Smooth muscle cell of bladder (primary cell): ENCODE data around the gene PLP2. TPM values are rescaled to one million over a fixed set of nuclear protein-coding genes. Genes with fewer than 3 reads are reported as not detected.

Experiments used
- total RNA-seq: library from RNA; depleted of rRNA; stranded (reverse); fragments of >200 nt; gene quantifications from 2 replicates; pipeline ENCODE4 v1.2.3, GENCODE V29; 2014

PLP2 gene, protein sequence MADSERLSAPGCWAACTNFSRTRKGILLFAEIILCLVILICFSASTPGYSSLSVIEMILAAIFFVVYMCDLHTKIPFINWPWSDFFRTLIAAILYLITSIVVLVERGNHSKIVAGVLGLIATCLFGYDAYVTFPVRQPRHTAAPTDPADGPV
- total RNA-seq: 9.1 and 12.1 TPM in 2 replicates

DNA sequence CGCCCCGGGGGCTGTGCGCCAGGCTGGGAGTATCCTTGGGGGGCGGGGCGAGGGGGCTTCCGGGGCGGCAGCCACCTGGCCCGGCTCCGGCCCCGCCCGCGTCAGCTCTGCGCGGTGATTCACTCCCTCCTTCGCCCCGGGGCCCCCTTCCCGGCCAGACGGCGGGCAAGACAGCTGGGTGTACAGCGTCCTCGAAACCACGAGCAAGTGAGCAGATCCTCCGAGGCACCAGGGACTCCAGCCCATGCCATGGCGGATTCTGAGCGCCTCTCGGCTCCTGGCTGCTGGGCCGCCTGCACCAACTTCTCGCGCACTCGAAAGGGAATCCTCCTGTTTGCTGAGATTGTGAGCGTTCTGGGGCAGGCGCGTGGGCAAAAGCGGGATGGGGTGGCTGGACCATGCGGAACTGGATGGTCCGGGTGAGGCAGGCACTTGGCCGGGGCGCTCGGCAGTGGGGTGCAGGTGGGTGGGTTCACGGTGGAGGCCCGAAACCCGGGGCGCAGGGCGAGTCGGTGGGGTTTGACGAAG, at the start of gene PLP2:
TSS of gene PLP2 (plus strand) at position 147 of the 528 bp plus-strand sequence. CDS start at position 250, 103 bp downstream.

GRCh38 chrX:49162620-49163019, 9.1 kb upstream of the PLP2 start, which contains the start of gene MAGIX:
MAGIX (plus strand) TSS chrX:49162758; CDS start chrX:49162890, 132 bp downstream.

GRCh38 chrX:49186125-49187027, 14.7 kb downstream of the PLP2 start, which contains the start of gene PRICKLE3:
PRICKLE3 (minus strand) TSS chrX:49186373; CDS start chrX:49186297, 76 bp downstream.

DNA sequence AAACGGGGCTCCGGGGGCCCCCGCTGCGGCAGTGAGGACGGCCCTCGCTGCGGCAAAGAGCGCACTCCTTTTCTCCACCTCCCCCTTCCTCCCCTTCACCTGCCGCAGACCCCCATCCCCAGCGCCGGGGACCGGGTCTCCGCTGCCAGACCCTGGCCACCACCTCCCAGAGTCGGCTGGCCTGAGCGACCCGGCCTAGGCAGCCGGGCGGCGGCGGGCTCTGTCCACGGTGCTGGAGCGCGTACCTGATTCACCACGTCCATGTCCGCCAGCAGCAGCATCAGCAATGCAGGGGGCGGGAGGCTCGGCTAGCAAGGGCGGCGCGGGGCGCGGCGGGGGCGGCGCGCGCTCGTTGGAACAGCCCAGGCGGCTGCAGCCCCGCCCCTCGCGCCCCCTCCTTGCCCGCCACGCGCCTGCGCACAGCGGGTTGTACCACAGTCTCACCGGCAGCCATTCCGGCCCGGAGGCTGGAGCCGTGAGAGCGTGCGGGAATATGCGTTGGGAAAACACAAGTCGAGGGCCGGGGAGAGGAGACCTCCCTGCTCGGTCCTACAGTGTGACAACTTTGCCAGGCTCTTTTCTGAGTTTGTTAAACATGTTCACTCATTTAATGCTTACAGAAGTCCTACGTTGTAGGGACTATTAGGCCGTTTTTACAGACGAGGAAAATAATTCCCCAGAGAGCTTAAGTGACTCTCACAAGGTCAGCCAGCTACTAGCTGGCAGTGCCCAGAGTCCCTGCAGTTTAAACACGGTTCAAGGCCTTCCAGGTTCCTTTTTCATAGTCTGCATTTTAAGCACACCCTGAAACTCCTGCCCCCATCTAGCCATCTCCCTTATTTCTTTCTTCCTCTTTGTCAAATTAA, 28.4 kb downstream of the PLP2 start, which contains the start of gene SYP:
TSS of gene SYP (minus strand) at position 288 of the 866 bp plus-strand sequence. CDS start at position 281, 7 bp downstream.

Other genes starting within 250 kb of the PLP2 start
- gene OTUD5, start 214.3 kb upstream of the PLP2 start, total RNA-seq: 28.0 and 28.6 TPM in 2 replicates
- gene KCND1, start 200.1 kb upstream of the PLP2 start, total RNA-seq: 0.28 and 1.0 TPM in 2 replicates
- 22.6 and 22.8 TPM in 2 replicates for gene GRIPAP1, start 169.6 kb upstream of the PLP2 start, total RNA-seq
- gene TFE3, start 128.5 kb upstream of the PLP2 start, total RNA-seq: 23.3 and 24.2 TPM in 2 replicates
- 0.09 and 0.28 TPM in 2 replicates for gene CCDC120, start 112.9 kb upstream of the PLP2 start, total RNA-seq
- gene PRAF2, start 97.9 kb upstream of the PLP2 start, total RNA-seq: 4.4 and 6.4 TPM in 2 replicates
- 36.3 and 43.1 TPM in 2 replicates for gene WDR45, start 92.0 kb upstream of the PLP2 start, total RNA-seq
- 17.8 and 20.6 TPM in 2 replicates for gene GPKOW, start 48.2 kb upstream of the PLP2 start, total RNA-seq
- gene MAGIX, start 9.1 kb upstream of the PLP2 start, total RNA-seq: 0.85 and 1.4 TPM in 2 replicates
- gene PRICKLE3, start 14.5 kb downstream of the PLP2 start, total RNA-seq: 4.1 and 6.7 TPM in 2 replicates
- gene SYP, start 28.3 kb downstream of the PLP2 start, total RNA-seq: 0.14 and 0.18 TPM in 2 replicates
- not detected in 2 replicates for gene CACNA1F, start 61.4 kb downstream of the PLP2 start, total RNA-seq
- 6.5 and 7.0 TPM in 2 replicates for gene CCDC22, start 63.6 kb downstream of the PLP2 start, total RNA-seq
- not detected in 2 replicates for gene FOXP3, start 92.8 kb downstream of the PLP2 start, total RNA-seq
- gene PPP1R3F, start 97.9 kb downstream of the PLP2 start, total RNA-seq: 5.0 and 14.3 TPM in 2 replicates
- not detected in 2 replicates for gene GAGE10, start 131.7 kb downstream of the PLP2 start, total RNA-seq
- not detected in 2 replicates for gene GAGE12J, start 150.1 kb downstream of the PLP2 start, total RNA-seq
- not detected in 2 replicates for gene GAGE13, start 159.7 kb downstream of the PLP2 start, total RNA-seq